Measurements from ENCODE around the gene RPUSD4. TPM values are rescaled to one million over a fixed set of nuclear protein-coding genes. Genes with fewer than 3 reads are reported as not detected.

The RPUSD4 gene
- total RNA-seq = 14.9 and 15.3 TPM in 2 replicates

GRCh38 chr11:126211236-126212088, at the start of gene RPUSD4, which contains the start of gene FAM118B:
RPUSD4 (minus strand) TSS chr11:126211650; CDS start chr11:126211638, 12 bp downstream.
FAM118B (plus strand) TSS chr11:126211782; CDS start chr11:126235002, 23,220 bp downstream.

Other genes with a start within 250 kb of the RPUSD4 start
- 1.6 and 3.8 TPM in 2 replicates for gene CDON, start 148.8 kb downstream of the RPUSD4 start, total RNA-seq
- 10.4 and 11.6 TPM in 2 replicates for gene FAM118B, start 132 bp upstream of the RPUSD4 start, total RNA-seq
- 64.7 and 72.8 TPM in 2 replicates for gene SRPRA, start 57.2 kb upstream of the RPUSD4 start, total RNA-seq
- 16.1 and 31.8 TPM in 2 replicates for gene FOXRED1, start 57.5 kb upstream of the RPUSD4 start, total RNA-seq
- 3.8 and 4.4 TPM in 2 replicates for gene TIRAP, start 71.4 kb upstream of the RPUSD4 start, total RNA-seq
- 24.1 and 27.5 TPM in 2 replicates for gene DCPS, start 92.4 kb upstream of the RPUSD4 start, total RNA-seq
- gene ST3GAL4, start 144.0 kb upstream of the RPUSD4 start, total RNA-seq = 18.4 and 21.8 TPM in 2 replicates

Measured in airway epithelial cell (primary cell).